RWPE2 (cell line): ENCODE results near the gene SPTLC2.
A peak's percentile ranks its signal among the peaks of the same experiment; 100 is the strongest.

ENCODE experiments used
- ATAC-seq: fragments of 200-7000 bp; cut with Tn5 transposase; 3 replicates; pipeline ENCODE4 v1.9.1; 2021; ENCODE audit warnings: low read depth
- DNase-seq: peaks from one replicate; pipeline ENCODE4 v3.0.0-alpha.2; 2020; ENCODE audit warnings: low spot score
- H3K27ac ChIP-seq: fragments of 450-650 bp; 2 replicates; pipeline ENCODE4 v1.5.1; 2017; ENCODE audit warnings: mild to moderate bottlenecking; ENCODE audit not compliant: poor library complexity, severe bottlenecking
- H3K27me3 ChIP-seq: fragments of 250-450 bp; sonication (Bioruptor Pico); 2 replicates; pipeline ENCODE4 v1.5.1; 2021; ENCODE audit warnings: mild to moderate bottlenecking, moderate library complexity; ENCODE audit not compliant: insufficient read depth, poor library complexity, severe bottlenecking
- H3K36me3 ChIP-seq: fragments of 250-450 bp; sonication (Bioruptor Pico); 2 replicates; pipeline ENCODE4 v1.5.1; 2020; ENCODE audit warnings: low read depth, mild to moderate bottlenecking, moderate library complexity
- H3K4me1 ChIP-seq: fragments of 250-450 bp; sonication (Bioruptor Pico); 2 replicates; pipeline ENCODE4 v1.5.1; 2021; ENCODE audit warnings: mild to moderate bottlenecking, moderate library complexity; ENCODE audit not compliant: insufficient read depth, poor library complexity, severe bottlenecking
- H3K4me3 ChIP-seq: fragments of 250-450 bp; sonication (Bioruptor Pico); 2 replicates; pipeline ENCODE4 v1.5.1; 2021; ENCODE audit warnings: mild to moderate bottlenecking, moderate library complexity; ENCODE audit not compliant: severe bottlenecking
- H3K9me3 ChIP-seq: fragments of 250-450 bp; sonication (Bioruptor Pico); 2 replicates; pipeline ENCODE4 v1.5.1; 2021; ENCODE audit warnings: mild to moderate bottlenecking, moderate library complexity; ENCODE audit not compliant: severe bottlenecking
- CTCF ChIP-seq: fragments of 450-650 bp; IDR thresholded peaks from one replicate; pipeline ENCODE4 v1.5.1; 2017; ENCODE audit warnings: mild to moderate bottlenecking, moderate library complexity; ENCODE audit not compliant: poor library complexity, severe bottlenecking

Gene SPTLC2

GRCh38 chr14:77646907-77647306 is 30.5 kb upstream of the SPTLC2 start:
- Histone ChIP-seq H3K4me1 (no peaks in the 10 kb centered on the region), H3K36me3 (no peaks in the 10 kb centered on the region), H3K27ac (no peak overlapping the region), H3K4me3 (no peak overlapping the region), H3K27me3 (no peaks in the 10 kb centered on the region), H3K9me3 (no peaks in the 10 kb centered on the region)
- ATAC-seq, result no peak
- DNase-seq, result no peak
- no peak for TF ChIP-seq CTCF

DNA sequence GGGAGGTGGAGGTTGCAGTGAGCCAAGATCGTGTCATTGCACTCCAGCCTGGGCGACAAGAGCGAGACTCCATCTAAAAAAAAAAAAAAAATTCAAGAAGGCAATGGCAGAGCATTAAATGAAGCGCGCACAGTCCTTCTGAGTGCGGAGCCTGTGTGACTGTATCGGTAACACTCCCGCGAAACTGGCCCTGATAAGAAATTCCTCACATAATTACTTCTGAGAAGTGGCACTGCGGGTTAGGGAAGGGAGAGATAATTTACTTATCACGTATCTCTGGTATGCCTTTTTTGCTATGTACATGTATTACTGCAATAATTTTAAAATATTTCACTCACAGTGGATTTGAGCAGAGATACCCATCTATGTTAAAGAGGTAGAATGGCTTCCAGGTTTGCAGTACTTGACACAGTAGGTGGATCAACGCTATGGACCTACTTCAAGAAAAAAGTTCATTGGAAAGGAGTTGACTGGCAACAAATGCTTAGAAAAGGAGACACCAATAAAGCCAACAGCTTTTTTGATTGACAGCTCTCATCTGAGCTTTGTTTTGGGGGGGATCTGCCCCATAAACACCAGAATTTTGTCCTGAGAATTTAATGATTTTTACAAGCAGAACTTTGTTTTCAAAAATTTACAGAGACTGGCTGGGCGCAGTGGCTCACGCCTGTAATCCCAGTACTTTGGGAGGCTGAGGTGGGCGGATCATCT is 29.2 kb upstream of the SPTLC2 start:
- no peak for DNase-seq
- no peak for ATAC-seq
- no peaks in the 10 kb centered on the region for H3K36me3 ChIP-seq

DNA sequence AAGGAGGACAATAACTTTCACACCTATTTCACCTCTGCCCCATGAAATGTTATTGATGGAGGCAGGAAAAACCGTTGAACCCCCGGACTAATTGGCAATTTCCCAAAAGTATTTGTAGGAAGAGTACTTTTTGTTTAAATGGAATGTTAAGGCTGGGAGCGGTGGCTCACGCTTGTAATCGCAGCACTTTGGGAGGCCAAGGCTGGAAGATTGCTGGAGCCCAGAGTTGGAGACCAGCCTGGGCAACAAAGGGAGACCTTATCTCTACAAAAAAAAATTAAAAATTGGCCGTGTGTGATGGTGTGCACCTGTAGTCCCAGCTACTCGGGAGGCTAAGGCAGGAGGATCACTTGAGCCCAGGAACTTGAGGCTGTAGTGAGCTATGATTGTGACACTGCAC is 26.0 kb upstream of the SPTLC2 start:
- no peak overlapping the region for H3K4me3 ChIP-seq
- peaks cover 15% of the 10 kb centered on the region for H3K4me1 ChIP-seq
- H3K27ac ChIP-seq, result no peak overlapping the region
- TF ChIP-seq CTCF, result no peak
- DNase-seq (no peak), ATAC-seq (no peak)
- H3K9me3 ChIP-seq, result no peaks in the 10 kb centered on the region
- H3K27me3 ChIP-seq, result no peaks in the 10 kb centered on the region
- no peaks in the 10 kb centered on the region for H3K36me3 ChIP-seq

More for the DNA sequence above, 29.2 kb upstream of the SPTLC2 start:
- H3K27ac ChIP-seq, result no peak overlapping the region
- no peak for TF ChIP-seq CTCF
- H3K9me3 ChIP-seq, result no peaks in the 10 kb centered on the region
- peaks cover 4% of the 10 kb centered on the region for H3K4me1 ChIP-seq
- H3K4me3 ChIP-seq, result no peak overlapping the region
- no peaks in the 10 kb centered on the region for H3K27me3 ChIP-seq

GRCh38 chr14:77641534-77642341 is 25.3 kb upstream of the SPTLC2 start:
- DNase-seq, result no peak
- no peak overlapping the region for H3K27ac ChIP-seq

More at GRCh38 chr14:77641534-77642341, 25.3 kb upstream of the SPTLC2 start:
- H3K4me1 ChIP-seq, result peaks cover 15% of the 10 kb centered on the region
- peak; percentile 41 for ATAC-seq
- TF ChIP-seq CTCF, result no peak
- no peaks in the 10 kb centered on the region for H3K27me3 ChIP-seq
- H3K9me3 ChIP-seq, result no peaks in the 10 kb centered on the region
- no peaks in the 10 kb centered on the region for H3K36me3 ChIP-seq
- H3K4me3 ChIP-seq, result peak overlapping the region; percentile 15
